Activated naive CD4-positive, alpha-beta T cell treated with anti-CD3 and anti-CD28 coated beads for 36 hours (primary cell): ENCODE results near the gene SYP. TPM values are rescaled to one million over a fixed set of nuclear protein-coding genes. Genes with fewer than 3 reads are reported as not detected.

Experiments used
- CTCF ChIA-PET: fragments of 350-600 bp; sonication (Branson Sonifier 250); formaldehyde crosslinking; loops from one replicate; lab custom pipeline; 2021; ENCODE audit warnings: antibody characterized with exemption; lab: Charles Lee
- DNase-seq: peaks from one replicate; pipeline ENCODE4 v3.0.0-alpha.2; 2020
- H3K27ac Mint-ChIP-seq: one replicate; pipeline ENCODE4 v1.8.0; 2021; ENCODE audit warnings: mild to moderate bottlenecking, mixed read lengths
- H3K27me3 Mint-ChIP-seq: one replicate; pipeline ENCODE4 v1.8.0; 2021; ENCODE audit warnings: low read depth, mixed read lengths
- H3K36me3 Mint-ChIP-seq: one replicate; pipeline ENCODE4 v1.8.0; 2021; ENCODE audit warnings: low read depth, mixed read lengths
- H3K4me1 Mint-ChIP-seq: one replicate; pipeline ENCODE4 v1.8.0; 2021; ENCODE audit warnings: low read depth, mixed read lengths
- H3K4me3 Mint-ChIP-seq: one replicate; pipeline ENCODE4 v1.8.0; 2021; ENCODE audit warnings: mild to moderate bottlenecking, moderate library complexity, mixed read lengths
- H3K9me3 Mint-ChIP-seq: one replicate; pipeline ENCODE4 v1.8.0; 2021; ENCODE audit warnings: mixed read lengths
- intact Hi-C: fragments of 100-400 bp; cut with micrococcal nuclease; formaldehyde crosslinking; loops from one replicate; pipeline ENCODE4 v1.15.1; 2023
- total RNA-seq, 2 experiments: library from RNA; stranded (reverse); gene quantifications; one replicate each; pipeline ENCODE4 v1.2.3, GENCODE V29; 2021

Gene SYP
- total RNA-seq, 2 experiments from 2014 or later, result 2.5 to 2.6 TPM

DNA sequence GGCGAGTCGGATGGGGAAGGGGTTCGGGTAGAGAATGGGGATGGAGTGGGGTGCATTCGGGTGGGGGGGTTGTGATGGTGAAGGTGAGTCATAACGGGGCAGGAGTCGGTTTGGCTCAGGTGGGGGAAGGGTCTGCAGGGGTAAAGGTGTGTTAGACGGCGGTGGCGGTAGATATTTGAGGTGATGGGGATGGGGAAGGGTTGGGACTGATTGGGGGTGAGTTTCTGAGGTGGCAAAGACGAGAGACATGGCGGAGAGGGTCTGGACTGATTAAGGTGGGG lies 738 bp downstream of the SYP start:
- CTCF ChIA-PET, result no interaction called here
- Mint-ChIP-seq H3K9me3 (no peaks in the 10 kb centered on the region), H3K36me3 (no peaks in the 10 kb centered on the region), H3K27me3 (no peaks in the 10 kb centered on the region), H3K4me1 (peaks cover 19% of the 10 kb centered on the region), H3K4me3 (peak overlapping the region; percentile 42), H3K27ac (no peak overlapping the region)
- intact Hi-C loops, result loop anchor here (10.0 kb wide), 1 partner anchor 646 kb away; no protein-coding TSS in a partner anchor
- DNase-seq, result no peak

DNA sequence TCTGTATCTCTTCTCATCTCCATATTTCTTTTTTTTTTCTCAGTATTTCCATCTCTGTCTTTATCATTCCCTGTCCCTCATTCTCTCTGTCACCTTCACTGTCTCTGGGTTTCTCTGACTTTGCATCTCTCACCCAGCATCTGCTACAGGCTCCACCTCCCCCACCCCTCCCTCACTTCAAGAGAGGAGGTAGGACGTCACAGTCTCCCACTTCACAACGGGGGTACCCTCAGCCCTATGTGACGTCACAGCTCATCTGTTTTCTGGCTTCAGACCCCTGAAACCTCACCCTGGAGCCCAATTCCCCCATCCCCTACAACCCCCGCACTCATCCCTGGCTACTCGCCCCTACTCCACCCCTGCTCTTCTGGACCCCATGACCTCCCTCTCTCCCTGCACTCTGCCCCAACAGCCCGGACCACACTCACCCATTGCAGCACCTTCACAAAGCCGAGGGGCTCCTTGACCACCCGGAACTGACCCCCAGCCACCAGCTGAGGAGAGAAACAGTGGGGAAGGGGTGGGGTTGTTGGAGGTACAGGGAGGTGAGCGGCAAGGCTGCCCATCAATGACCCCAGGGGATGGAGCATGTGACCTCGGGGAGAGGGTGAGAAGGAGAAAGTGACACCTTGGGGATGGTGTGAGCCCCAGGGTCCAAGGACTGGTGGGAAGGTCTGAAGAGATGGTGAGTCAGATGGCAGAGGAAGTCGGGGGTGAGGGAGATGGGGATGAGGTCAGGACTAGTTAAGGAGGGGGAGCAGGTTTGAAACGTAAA lies 1.3 kb downstream of the SYP start:
- Mint-ChIP-seq H3K4me3 (peak overlapping the region; percentile 42), H3K27me3 (no peaks in the 10 kb centered on the region), H3K4me1 (peaks cover 22% of the 10 kb centered on the region), H3K9me3 (no peaks in the 10 kb centered on the region), H3K27ac (no peak overlapping the region), H3K36me3 (no peaks in the 10 kb centered on the region)
- intact Hi-C loops, result loop anchor here (10.0 kb wide), 1 partner anchor 646 kb away; no protein-coding TSS in a partner anchor
- CTCF ChIA-PET, result no interaction called here
- no peak for DNase-seq

DNA sequence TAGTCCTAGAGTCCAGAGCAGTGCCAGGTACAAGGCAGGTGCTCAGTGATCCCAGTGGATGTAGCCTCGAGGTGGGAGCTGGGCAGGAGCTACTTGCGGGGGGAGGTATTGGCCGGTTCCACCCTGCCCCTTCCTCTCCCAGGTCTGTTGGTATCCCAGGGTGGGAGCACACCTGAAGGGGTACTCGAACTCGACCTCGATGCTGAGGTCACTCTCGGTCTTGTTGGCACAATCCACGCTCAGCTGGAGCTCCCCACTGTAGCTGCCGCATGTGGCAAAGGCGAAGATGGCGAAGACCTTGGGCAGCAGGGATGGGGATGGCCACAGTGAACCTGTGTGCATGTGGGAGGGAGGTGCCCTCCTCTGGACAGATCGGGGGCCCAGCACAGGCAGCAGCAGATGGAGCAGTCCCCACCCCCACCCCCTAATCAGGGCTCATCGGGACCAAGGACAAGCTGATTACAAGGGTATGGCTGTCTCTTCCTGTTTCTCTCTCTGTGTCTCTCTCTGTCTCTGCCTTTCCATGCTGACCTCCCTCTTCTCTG lies 2.4 kb downstream of the SYP start:
- DNase-seq, result no peak
- CTCF ChIA-PET, result no interaction called here
- Mint-ChIP-seq H3K27me3 (no peaks in the 10 kb centered on the region), H3K9me3 (no peaks in the 10 kb centered on the region), H3K4me1 (peaks cover 32% of the 10 kb centered on the region), H3K36me3 (no peaks in the 10 kb centered on the region), H3K27ac (no peak overlapping the region), H3K4me3 (no peak overlapping the region)
- intact Hi-C loops, result loop anchor here (10.0 kb wide), 1 partner anchor 647 kb away; no protein-coding TSS in a partner anchor

DNA sequence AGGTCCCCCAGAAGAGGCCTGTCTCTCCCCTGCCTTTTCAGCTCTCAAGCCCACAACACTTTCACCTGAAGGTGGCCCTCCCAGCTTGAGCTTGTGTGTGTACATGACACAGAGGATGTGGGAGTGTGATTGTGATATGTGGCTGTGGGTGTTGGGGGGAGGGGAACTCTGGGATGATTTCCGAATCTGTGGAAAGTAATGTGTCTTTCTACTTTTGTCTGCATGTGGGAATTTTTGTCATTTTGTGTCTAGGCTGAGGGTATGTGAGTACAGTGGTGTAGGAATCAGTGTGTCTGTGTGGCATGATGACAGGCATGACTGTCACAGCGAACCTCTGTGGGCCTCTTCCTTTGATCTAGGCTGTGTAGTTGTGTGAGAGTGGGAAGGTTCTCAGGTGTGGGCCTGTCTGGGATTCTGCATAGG lies 6.4 kb downstream of the SYP start:
- Mint-ChIP-seq H3K4me3 (no peak overlapping the region), H3K9me3 (no peaks in the 10 kb centered on the region), H3K27me3 (no peaks in the 10 kb centered on the region), H3K27ac (peak overlapping the region; percentile 46), H3K4me1 (peaks cover 32% of the 10 kb centered on the region), H3K36me3 (no peaks in the 10 kb centered on the region)
- intact Hi-C loops, result loop anchor here (2.0 to 10.0 kb wide), 2 partner anchors 41 to 651 kb away; partner anchors contain the start of gene CCDC22
- CTCF ChIA-PET, result interaction anchor here (0.6 to 1.9 kb wide), 8 partner anchors 13 to 70 kb away, joined by 3 to 5 read pairs (median 4); partner anchors contain the start of genes CACNA1F and FOXP3
- peak; percentile 34 for DNase-seq

DNA sequence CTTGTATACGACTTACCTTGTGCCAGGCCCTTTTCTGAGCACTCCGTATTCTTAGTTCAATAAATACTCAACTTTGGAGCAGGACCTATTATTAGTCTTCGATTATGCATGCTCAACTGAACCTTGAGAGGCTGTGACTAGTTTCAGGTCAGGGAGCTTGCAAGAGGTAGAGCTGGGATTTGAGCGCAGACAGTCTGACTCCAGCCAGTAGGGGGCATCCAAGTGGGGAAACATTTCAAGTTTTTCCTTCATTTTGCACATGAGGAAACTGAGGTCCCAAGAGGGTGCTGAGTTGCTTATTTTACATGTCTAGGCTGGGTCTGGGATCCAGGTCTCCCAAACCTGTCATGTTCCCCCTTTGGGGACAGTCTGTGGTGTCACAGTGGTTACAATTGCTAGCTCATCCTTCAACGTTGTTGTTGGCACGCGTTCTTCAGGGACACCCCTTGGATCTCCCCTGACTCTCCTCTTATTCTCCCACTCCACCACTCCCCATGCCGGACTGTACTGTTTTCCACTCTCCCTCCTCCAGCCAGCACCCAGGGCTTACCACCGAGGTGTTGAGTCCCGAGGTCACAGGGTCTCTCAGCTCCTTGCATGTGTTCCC lies 7.2 kb downstream of the SYP start:
- Mint-ChIP-seq H3K36me3 (no peaks in the 10 kb centered on the region), H3K4me3 (no peak overlapping the region), H3K4me1 (peaks cover 25% of the 10 kb centered on the region), H3K27me3 (no peaks in the 10 kb centered on the region), H3K9me3 (no peaks in the 10 kb centered on the region), H3K27ac (peak overlapping the region; percentile 81)
- intact Hi-C loops, result loop anchor here (2.0 to 10.0 kb wide), 2 partner anchors 42 to 652 kb away; partner anchors contain the start of gene CCDC22
- DNase-seq, result peak; percentile 66
- CTCF ChIA-PET, result interaction anchor here (0.7 to 1.9 kb wide), 19 partner anchors 8 to 98 kb away, joined by 3 to 6 read pairs (median 4); partner anchors contain the start of genes CACNA1F, FOXP3 and PPP1R3F

DNA sequence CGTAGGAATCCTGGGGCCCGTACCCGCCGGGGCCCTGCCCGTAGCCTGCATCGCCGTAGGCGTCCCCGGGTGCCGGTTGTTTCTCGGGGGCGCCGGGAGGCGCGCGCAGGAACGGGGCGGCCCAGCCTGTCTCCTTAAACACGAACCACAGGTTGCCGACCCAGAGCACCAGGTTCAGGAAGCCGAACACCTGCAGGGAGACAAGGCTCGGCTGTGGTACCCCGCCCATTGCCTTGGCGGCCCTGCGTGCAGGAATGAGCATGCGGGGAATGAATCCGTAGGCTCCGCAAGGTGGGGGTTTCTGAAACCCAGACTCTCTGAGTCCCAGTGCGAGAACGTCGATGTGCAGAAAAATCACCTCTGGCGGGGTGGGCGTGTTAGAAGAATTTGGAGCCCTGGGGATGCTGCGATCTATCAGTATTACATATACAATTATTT lies 8.4 kb downstream of the SYP start:
- Mint-ChIP-seq H3K27ac (peak overlapping the region; percentile 94), H3K27me3 (no peaks in the 10 kb centered on the region)
- DNase-seq, result peak; percentile 49

DNA sequence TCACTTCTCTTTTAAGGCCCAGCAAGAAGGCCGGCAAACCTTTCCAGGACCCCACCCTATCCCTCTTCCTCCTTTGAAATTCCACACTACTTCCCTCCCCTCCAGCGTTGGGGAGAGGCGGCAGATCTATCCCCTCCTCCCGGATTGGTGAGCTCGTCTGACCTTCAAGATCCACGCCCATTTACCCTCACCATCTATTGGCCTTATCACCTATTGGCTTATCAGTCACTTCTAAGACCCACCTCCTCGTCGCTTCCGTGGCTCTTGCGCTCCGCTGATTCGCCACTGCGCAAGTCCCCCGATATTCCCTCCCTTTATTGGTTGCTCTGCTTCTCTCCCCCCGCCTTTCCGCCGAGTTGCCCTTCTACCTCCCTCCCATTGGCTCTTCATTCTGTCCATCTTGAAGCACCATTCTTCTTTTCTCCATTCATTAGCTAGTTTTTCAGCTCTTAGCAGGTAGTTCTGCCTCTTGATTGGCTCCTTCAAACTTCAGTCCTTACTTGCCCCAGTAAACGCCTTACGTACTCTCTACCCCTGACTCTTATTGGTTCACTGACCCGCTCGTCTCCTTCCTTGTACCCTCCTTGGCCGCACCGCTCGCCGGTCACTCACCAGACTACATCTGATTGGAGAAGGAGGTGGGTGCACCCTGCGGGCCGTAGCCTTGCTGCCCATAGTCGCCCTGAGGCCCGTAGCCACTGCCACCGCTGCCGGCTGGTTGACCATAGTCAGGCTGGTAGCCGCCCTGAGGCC lies 9.0 kb downstream of the SYP start:
- CTCF ChIA-PET, result interaction anchor here (0.9 to 1.3 kb wide), 3 partner anchors 25 to 113 kb away, joined by 3 to 6 read pairs (median 3); no protein-coding TSS in a partner anchor
- H3K4me1 Mint-ChIP-seq, result peaks cover 25% of the 10 kb centered on the region
- no peaks in the 10 kb centered on the region for H3K9me3 Mint-ChIP-seq
- H3K36me3 Mint-ChIP-seq, result no peaks in the 10 kb centered on the region
- intact Hi-C loops, result loop anchor here (1.0 to 10.0 kb wide), 7 partner anchors 9 to 654 kb away; partner anchors contain the start of genes GPKOW, PPP1R3F, SYP and TFE3
- DNase-seq, result peak; percentile 89
- H3K4me3 Mint-ChIP-seq, result peak overlapping the region; percentile 97
- H3K27ac Mint-ChIP-seq, result peak overlapping the region; percentile 94
- H3K27me3 Mint-ChIP-seq, result no peaks in the 10 kb centered on the region

More for the DNA sequence above, 8.4 kb downstream of the SYP start:
- Mint-ChIP-seq H3K4me1 (peaks cover 25% of the 10 kb centered on the region), H3K9me3 (no peaks in the 10 kb centered on the region), H3K36me3 (no peaks in the 10 kb centered on the region), H3K4me3 (peak overlapping the region; percentile 97)
- intact Hi-C loops, result loop anchor here (1.0 to 10.0 kb wide), 8 partner anchors 9 to 653 kb away; partner anchors contain the start of genes CCDC22, GPKOW, PPP1R3F and SYP
- CTCF ChIA-PET, result interaction anchor here (0.9 to 1.9 kb wide), 7 partner anchors 22 to 114 kb away, joined by 3 to 6 read pairs (median 4); partner anchors contain the start of gene FOXP3

DNA sequence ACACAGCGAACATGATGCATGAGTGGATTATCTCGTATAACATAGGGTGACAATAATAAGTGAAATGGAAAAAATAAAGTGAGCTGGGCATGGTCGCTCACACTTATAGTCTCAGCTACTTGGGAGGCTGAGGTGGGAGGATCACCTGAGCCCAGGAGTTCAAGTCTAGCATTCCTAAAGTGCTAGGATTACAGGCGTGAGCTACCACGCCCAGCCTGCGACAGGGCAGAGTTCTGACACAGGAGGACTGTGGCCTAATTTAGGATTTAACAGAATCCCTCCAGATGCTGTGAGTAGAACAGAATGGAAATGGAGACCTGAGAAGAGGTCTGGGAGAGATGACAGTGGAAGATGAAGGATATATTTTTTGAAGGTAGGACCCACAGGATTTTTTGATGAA lies 10.4 kb downstream of the SYP start:
- CTCF ChIA-PET, result interaction anchor here (1.8 kb wide), 1 partner anchor 47 kb away, joined by 4 read pairs; no protein-coding TSS in a partner anchor
- H3K36me3 Mint-ChIP-seq, result no peaks in the 10 kb centered on the region
- H3K27ac Mint-ChIP-seq, result peak overlapping the region; percentile 94
- no peaks in the 10 kb centered on the region for H3K9me3 Mint-ChIP-seq
- DNase-seq, result no peak
- no peaks in the 10 kb centered on the region for H3K27me3 Mint-ChIP-seq
- intact Hi-C loops, result loop anchor here (2.0 to 10.0 kb wide), 4 partner anchors 35 to 688 kb away; partner anchors contain the start of genes GPKOW and USP27X
- peaks cover 30% of the 10 kb centered on the region for H3K4me1 Mint-ChIP-seq
- H3K4me3 Mint-ChIP-seq, result peak overlapping the region; percentile 97

DNA sequence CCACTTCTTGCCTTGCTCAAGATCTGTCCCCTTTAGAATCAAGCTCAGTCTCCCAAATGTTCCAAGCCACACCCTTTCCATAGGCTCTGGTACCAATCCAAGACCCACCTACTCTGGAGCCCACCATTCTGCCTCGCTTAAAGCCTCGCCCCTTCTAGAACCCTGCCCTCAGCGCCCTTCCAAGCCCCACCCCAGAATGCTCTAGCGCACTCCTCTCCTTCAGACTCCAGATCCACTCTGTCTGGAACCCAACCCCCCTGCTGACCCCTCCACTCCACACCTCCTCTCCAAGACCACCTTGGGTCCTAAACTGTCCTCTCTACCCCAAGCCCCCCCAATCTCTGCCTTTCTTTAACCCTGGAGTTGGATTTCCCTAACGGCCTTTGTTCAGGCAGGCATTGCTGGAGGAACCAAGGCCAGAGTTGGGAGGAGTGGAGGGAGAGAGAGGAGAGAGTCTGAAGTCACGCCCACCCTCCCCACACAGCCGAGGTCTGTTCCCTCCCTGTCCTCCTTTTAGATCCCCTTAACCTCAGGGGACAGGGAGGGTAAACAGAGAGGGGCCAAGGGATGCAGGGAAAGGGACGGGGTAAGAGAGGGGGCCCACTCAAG lies 11.4 kb downstream of the SYP start:
- H3K4me1 Mint-ChIP-seq, result peaks cover 30% of the 10 kb centered on the region
- H3K9me3 Mint-ChIP-seq, result no peaks in the 10 kb centered on the region
- H3K27me3 Mint-ChIP-seq, result no peaks in the 10 kb centered on the region
- no peak overlapping the region for H3K4me3 Mint-ChIP-seq
- no peaks in the 10 kb centered on the region for H3K36me3 Mint-ChIP-seq
- CTCF ChIA-PET, result interaction anchor here (1.8 kb wide), 1 partner anchor 46 kb away, joined by 4 read pairs; no protein-coding TSS in a partner anchor
- H3K27ac Mint-ChIP-seq, result no peak overlapping the region
- no peak for DNase-seq
- intact Hi-C loops, result loop anchor here (5.0 kb wide), 1 partner anchor 689 kb away; the partner anchor contains the start of gene USP27X

DNA sequence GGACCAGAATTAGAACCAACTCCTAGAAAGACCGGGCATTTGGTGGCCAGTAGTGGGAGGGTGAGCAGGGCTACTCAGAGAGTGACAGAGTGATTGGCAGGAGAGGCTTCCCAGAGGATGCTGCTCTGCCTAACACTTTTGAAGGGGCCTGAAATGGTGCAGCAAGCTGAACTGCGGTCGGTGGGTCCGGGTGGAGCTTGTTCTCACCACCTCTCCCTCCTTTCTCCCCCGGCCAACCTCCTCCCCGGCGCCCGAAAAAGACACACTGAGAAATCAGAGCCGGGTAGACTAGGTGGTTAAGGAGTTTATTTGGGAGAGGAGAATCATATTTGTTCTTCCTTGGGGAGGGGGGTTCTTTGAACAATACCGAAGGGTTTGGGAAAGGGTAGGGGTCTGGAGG lies 12.5 kb downstream of the SYP start:
- H3K27ac Mint-ChIP-seq, result no peak overlapping the region
- no peaks in the 10 kb centered on the region for H3K27me3 Mint-ChIP-seq
- no peak overlapping the region for H3K4me3 Mint-ChIP-seq
- intact Hi-C loops, result loop anchor here (5.0 kb wide), 1 partner anchor 690 kb away; the partner anchor contains the start of gene USP27X
- H3K9me3 Mint-ChIP-seq, result no peaks in the 10 kb centered on the region
- H3K36me3 Mint-ChIP-seq, result no peaks in the 10 kb centered on the region
- CTCF ChIA-PET, result no interaction called here
- no peak for DNase-seq
- H3K4me1 Mint-ChIP-seq, result peaks cover 21% of the 10 kb centered on the region

DNA sequence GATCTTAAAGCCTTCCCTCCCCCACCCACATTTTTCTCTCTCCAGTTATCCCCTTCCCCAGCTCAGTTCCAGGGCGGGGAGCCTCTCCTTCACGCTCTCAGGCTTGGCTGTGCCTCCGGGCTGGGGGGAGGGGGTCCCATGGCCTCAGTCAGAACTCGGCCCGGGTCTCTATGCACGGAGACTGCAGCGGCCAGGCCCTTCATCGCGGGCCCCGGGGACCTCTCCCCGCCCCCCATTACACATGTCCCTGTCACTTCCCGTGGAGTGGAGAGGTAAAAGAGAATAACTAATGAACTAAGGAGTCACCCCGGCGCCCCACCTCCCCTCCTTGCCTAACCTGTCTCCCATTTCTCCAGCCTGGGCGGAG lies 13.0 kb downstream of the SYP start:
- CTCF ChIA-PET, result no interaction called here
- Mint-ChIP-seq H3K4me1 (peaks cover 16% of the 10 kb centered on the region), H3K27me3 (no peaks in the 10 kb centered on the region), H3K9me3 (no peaks in the 10 kb centered on the region), H3K4me3 (no peak overlapping the region), H3K36me3 (peaks cover 4% of the 10 kb centered on the region), H3K27ac (no peak overlapping the region)
- intact Hi-C loops, result loop anchor here (5.0 kb wide), 1 partner anchor 690 kb away; the partner anchor contains the start of gene USP27X
- DNase-seq, result no peak
